HCT116 (cell line): Measurements from ENCODE around the gene SCT. TPM values are rescaled to one million over a fixed set of nuclear protein-coding genes. Genes with fewer than 3 reads are reported as not detected.

Experiments used
- ATAC-seq: fragments of 200-7000 bp; cut with Tn5 transposase; 2 replicates; pipeline ENCODE4 v1.9.1; 2020; ENCODE audit warnings: mild to moderate bottlenecking, moderate library complexity
- BruUV-seq: library from RNA; stranded (reverse); fragments of 400-500 nt; replicated peaks from 2 replicates; lab custom pipeline; 2021; lab: Mats Ljungman, UMichigan
- CTCF ChIA-PET: fragments of 300-600 bp; sonication (Branson Sonifier 250); formaldehyde crosslinking; loops from one replicate; lab custom pipeline; 2021; ENCODE audit warnings: antibody characterized with exemption; lab: Charles Lee
- POLR2A ChIA-PET: fragments of 300-600, 350-600 bp; sonication (Branson Sonifier 250); formaldehyde crosslinking; loops from one replicate; lab custom pipeline; 2021; ENCODE audit warnings: antibody characterized with exemption; lab: Charles Lee
- RAD21 ChIA-PET, 2 experiments: fragments of 300-600 bp; sonication (Branson Sonifier 250); formaldehyde crosslinking; loops; one replicate each; lab custom pipeline; 2023; ENCODE audit warnings: low total read pairs in 2 of 2; ENCODE audit not compliant: uncharacterized antibody in 2 of 2, unreplicated experiment in 2 of 2, low non-redundant PET in 1 of 2; lab: Charles Lee
- DNase-seq: peaks from one replicate; pipeline ENCODE4 v3.0.0-alpha.2; 2010; ENCODE audit warnings: low read depth, low spot score
- H2AFZ ChIP-seq: fragments of 200-600 bp; shearing (Covaris generic), sonication (generic); 2 replicates; pipeline ENCODE4 v1.6.1; 2017; ENCODE audit warnings: low read depth, mixed run types, mixed read lengths, antibody characterized with exemption, low read length; ENCODE audit not compliant: poor library complexity, severe bottlenecking
- H3K27ac ChIP-seq: 2 replicates; pipeline ENCODE4 v1.5.1; 2012; ENCODE audit warnings: low read depth, low read length
- H3K27me3 ChIP-seq: fragments of 200-600 bp; sonication (generic); 2 replicates; pipeline ENCODE4 v1.6.1; 2016; ENCODE audit warnings: mixed run types, low read length, mixed read lengths; ENCODE audit not compliant: insufficient read depth
- H3K36me3 ChIP-seq, 2 experiments: fragments of 200-500 bp in 1 of 2; fragments of 200-600 bp in 1 of 2; sonication (Bioruptor generic) in 1 of 2; sonication (generic) in 1 of 2; 2 replicates each; pipeline versions ENCODE4 v1.5.1 to v1.6.1; 2014 to 2016; ENCODE audit warnings: low read length in 2 of 2, inconsistent platforms in 1 of 2, mixed read lengths in 1 of 2, mixed run types in 1 of 2; ENCODE audit not compliant: insufficient read depth in 2 of 2, control insufficient read depth in 1 of 2
- H3K4me1 ChIP-seq, 2 experiments: fragments of 200-600 bp in 1 of 2; sonication (generic) in 1 of 2; 2 replicates each; pipeline versions ENCODE4 v1.5.1 to v1.6.1; 2012 to 2017; ENCODE audit warnings: low read length in 2 of 2, inconsistent platforms in 1 of 2, mild to moderate bottlenecking in 1 of 2, mixed read lengths in 1 of 2, mixed run types in 1 of 2, moderate library complexity in 1 of 2; ENCODE audit not compliant: insufficient read depth in 2 of 2, control insufficient read depth in 1 of 2
- H3K4me2 ChIP-seq: fragments of 200-600 bp; sonication (generic); 2 replicates; pipeline ENCODE4 v1.6.1; 2017; ENCODE audit warnings: mixed run types, low read length, mixed read lengths
- H3K4me3 ChIP-seq, 2 experiments: fragments of 200-600 bp in 1 of 2; sonication (generic) in 1 of 2; replicated peaks in 1 of 2; 2 replicates each; pipeline ENCODE4 v1.5.1; 2011 to 2016; ENCODE audit warnings: low read length in 2 of 2, control low read depth in 1 of 2, low read depth in 1 of 2, mild to moderate bottlenecking in 1 of 2, mixed read lengths in 1 of 2, mixed run types in 1 of 2
- H3K79me2 ChIP-seq: fragments of 200-600 bp; sonication (generic); 2 replicates; pipeline ENCODE4 v1.6.1; 2017; ENCODE audit warnings: mild to moderate bottlenecking, mixed run types, low read length, moderate library complexity, mixed read lengths; ENCODE audit not compliant: insufficient read depth
- H3K9ac ChIP-seq: fragments of 200-600 bp; sonication (generic); 2 replicates; pipeline ENCODE4 v1.6.1; 2016; ENCODE audit warnings: low read length, mixed read lengths
- H3K9me2 ChIP-seq: fragments of 200-600 bp; sonication (generic), shearing (Covaris generic); 2 replicates; pipeline ENCODE4 v1.6.1; 2017; ENCODE audit warnings: mixed run types, mild to moderate bottlenecking, moderate library complexity; ENCODE audit not compliant: insufficient read depth
- H3K9me3 ChIP-seq, 2 experiments: fragments of 200-500 bp in 1 of 2; fragments of 200-600 bp in 1 of 2; sonication (Bioruptor generic) in 1 of 2; sonication (generic) in 1 of 2; 2 replicates each; pipeline ENCODE4 v1.6.1; 2014 to 2017; ENCODE audit warnings: low read length in 2 of 2, mixed read lengths in 2 of 2, inconsistent platforms in 1 of 2, low read depth in 1 of 2, mild to moderate bottlenecking in 1 of 2, mixed run types in 1 of 2, moderate library complexity in 1 of 2; ENCODE audit not compliant: control insufficient read depth in 1 of 2, insufficient read depth in 1 of 2
- H4K20me1 ChIP-seq: fragments of 200-600 bp; sonication (generic), shearing (Covaris generic); 2 replicates; pipeline ENCODE4 v1.6.1; 2017; ENCODE audit warnings: mixed run types, mild to moderate bottlenecking, moderate library complexity; ENCODE audit not compliant: insufficient read depth
- ATF3 ChIP-seq: IDR thresholded peaks from 2 replicates; pipeline ENCODE4 v1.6.1; 2012
- CBX3 ChIP-seq: IDR thresholded peaks from 2 replicates; pipeline ENCODE4 v1.6.1; 2012; ENCODE audit warnings: low read depth
- CEBPB ChIP-seq: IDR thresholded peaks from 2 replicates; pipeline ENCODE4 v1.6.1; 2012; ENCODE audit warnings: low read depth
- EZH2phosphoT487 ChIP-seq: fragments of 200-600 bp; IDR thresholded peaks from 2 replicates; pipeline ENCODE4 v1.6.1; 2018; ENCODE audit warnings: antibody characterized with exemption, borderline replicate concordance
- JUND ChIP-seq: IDR thresholded peaks from 2 replicates; pipeline ENCODE4 v1.6.1; 2012
- MAX ChIP-seq: IDR thresholded peaks from 2 replicates; pipeline ENCODE4 v1.6.1; 2012
- POLR2A ChIP-seq: IDR thresholded peaks from 2 replicates; pipeline ENCODE4 v1.7.0; 2011; ENCODE audit warnings: borderline replicate concordance; ENCODE audit not compliant: insufficient read depth, insufficient read length; ENCODE audit errors: extremely low read depth
- POLR2AphosphoS5 ChIP-seq: IDR thresholded peaks from 2 replicates; pipeline ENCODE4 v1.6.1; 2011; ENCODE audit warnings: mild to moderate bottlenecking, low read depth, low read length, moderate library complexity
- REST ChIP-seq: IDR thresholded peaks from 2 replicates; pipeline ENCODE4 v1.6.1; 2012; ENCODE audit warnings: low read depth
- SIN3A ChIP-seq: IDR thresholded peaks from 2 replicates; pipeline ENCODE4 v1.6.1; 2012; ENCODE audit warnings: low read depth
- SP1 ChIP-seq: IDR thresholded peaks from 2 replicates; pipeline ENCODE4 v1.6.1; 2012; ENCODE audit warnings: low read depth
- SRF ChIP-seq: IDR thresholded peaks from 2 replicates; pipeline ENCODE4 v1.6.1; 2012; ENCODE audit warnings: low read depth
- YY1 ChIP-seq: IDR thresholded peaks from 2 replicates; pipeline ENCODE4 v1.6.1; 2011; ENCODE audit warnings: low read length, low read depth, moderate library complexity, mild to moderate bottlenecking; ENCODE audit not compliant: insufficient replicate concordance; ENCODE audit errors: extremely low read depth
- ZBTB33 ChIP-seq: IDR thresholded peaks from 2 replicates; pipeline ENCODE4 v1.6.1; 2011; ENCODE audit warnings: mild to moderate bottlenecking, low read length, moderate library complexity; ENCODE audit not compliant: insufficient replicate concordance; ENCODE audit errors: extremely low read depth
- ZFX ChIP-seq: fragments of 450-650 bp; IDR thresholded peaks from 2 replicates; pipeline ENCODE4 v1.6.1; 2017
- ZNF274 ChIP-seq: fragments of 200-500 bp; sonication (Bioruptor generic); IDR thresholded peaks from 2 replicates; pipeline ENCODE4 v1.6.1; 2014; ENCODE audit warnings: mild to moderate bottlenecking, low read depth, low read length, inconsistent platforms
- intact Hi-C: fragments of 100-400 bp; cut with micrococcal nuclease; formaldehyde crosslinking; loops from 2 replicates; pipeline ENCODE4 v1.10.0; 2022
- total RNA-seq: library from RNA; stranded (reverse); gene quantifications from one replicate; pipeline ENCODE4 v1.2.1, GENCODE V29; 2021; ENCODE audit not compliant: unreplicated experiment

Gene SCT
- total RNA-seq, 1 experiment from 2014 or later, result not detected

- H3K9me2 ChIP-seq, result no peaks in the 10 kb centered on the region
- ATAC-seq (no peak), DNase-seq (no peak)
- no peaks in the 10 kb centered on the region for H3K27me3 ChIP-seq
- H4K20me1 ChIP-seq, result no peaks in the 10 kb centered on the region
- no peak overlapping the region for H2AFZ ChIP-seq
- no TSS peak for BruUV-seq
- ChIA-PET RAD21 (no interaction called here), CTCF (no interaction called here)
- no peak overlapping the region for H3K4me3 ChIP-seq
- no peaks in the 10 kb centered on the region; a peak in 1 of 4 replicates for H3K36me3 ChIP-seq
- no peak overlapping the region for H3K27ac ChIP-seq
- H3K79me2 ChIP-seq, result peaks cover 3% of the 10 kb centered on the region; the same call in 1 of the 2 replicates
- H3K9me3 ChIP-seq, result no peaks in the 10 kb centered on the region
- no peak for TF ChIP-seq SIN3A
- TF ChIP-seq ZFX, result no peak
- TF ChIP-seq EZH2phosphoT487, result no peak
- no peak for TF ChIP-seq ZNF274
- no peak for TF ChIP-seq MAX
- no peak for TF ChIP-seq YY1
- TF ChIP-seq CBX3, result no peak
- TF ChIP-seq POLR2A, result no peak
- TF ChIP-seq POLR2AphosphoS5, result no peak
- no peak for TF ChIP-seq SRF
- no peak for TF ChIP-seq SP1
- no peak for TF ChIP-seq REST
- no peak for TF ChIP-seq ZBTB33
- TF ChIP-seq JUND, result no peak
- no peak for TF ChIP-seq ATF3
- no peak for TF ChIP-seq CEBPB
- TF ChIP-seq, all 23 proteins: peak for 0
- intact Hi-C loops, result no loop called here
- Histone ChIP-seq H3K9ac (no peak overlapping the region), H3K4me1 (no peaks in the 10 kb centered on the region), H3K4me2 (no peak overlapping the region)
- POLR2A ChIA-PET, result interaction anchor here (0.6 kb wide), 1 partner anchor 54 kb away, joined by 3 read pairs; no protein-coding TSS in a partner anchor
Observed at GRCh38 chr11:665062-665703, 38.2 kb upstream of the SCT start.
